PFSK-1 (cell line): Measurements from ENCODE around the gene HLA-DMB.

ENCODE experiments used
- POLR2AphosphoS5 ChIP-seq: IDR thresholded peaks from 2 replicates; pipeline ENCODE4 v1.6.1; 2012; ENCODE audit warnings: low read depth, mild to moderate bottlenecking, control low read depth, low read length, moderate library complexity
- SIN3A ChIP-seq: IDR thresholded peaks from 2 replicates; pipeline ENCODE4 v1.6.1; 2012; ENCODE audit warnings: mild to moderate bottlenecking, low read length, moderate library complexity, borderline replicate concordance; ENCODE audit not compliant: insufficient read depth
- TAF1 ChIP-seq: IDR thresholded peaks from 2 replicates; pipeline ENCODE4 v1.6.1; 2012; ENCODE audit warnings: low read length, control low read depth, borderline replicate concordance; ENCODE audit not compliant: insufficient read depth
- TF ChIP-seq, protein P1 (sequence below), 2 experiments: IDR thresholded peaks; 2 replicates each; pipeline versions ENCODE4 v1.6.1 to v1.8.0; 2011 to 2012; ENCODE audit warnings: low read depth in 2 of 2, low read length in 2 of 2, control low read depth in 1 of 2, inconsistent platforms in 1 of 2, mild to moderate bottlenecking in 1 of 2, moderate library complexity in 1 of 2; ENCODE audit not compliant: insufficient read depth in 1 of 2

- TF ChIP-seq POLR2AphosphoS5 (no peak), SIN3A (no peak), TAF1 (no peak)
- TF ChIP-seq, protein P1, sequence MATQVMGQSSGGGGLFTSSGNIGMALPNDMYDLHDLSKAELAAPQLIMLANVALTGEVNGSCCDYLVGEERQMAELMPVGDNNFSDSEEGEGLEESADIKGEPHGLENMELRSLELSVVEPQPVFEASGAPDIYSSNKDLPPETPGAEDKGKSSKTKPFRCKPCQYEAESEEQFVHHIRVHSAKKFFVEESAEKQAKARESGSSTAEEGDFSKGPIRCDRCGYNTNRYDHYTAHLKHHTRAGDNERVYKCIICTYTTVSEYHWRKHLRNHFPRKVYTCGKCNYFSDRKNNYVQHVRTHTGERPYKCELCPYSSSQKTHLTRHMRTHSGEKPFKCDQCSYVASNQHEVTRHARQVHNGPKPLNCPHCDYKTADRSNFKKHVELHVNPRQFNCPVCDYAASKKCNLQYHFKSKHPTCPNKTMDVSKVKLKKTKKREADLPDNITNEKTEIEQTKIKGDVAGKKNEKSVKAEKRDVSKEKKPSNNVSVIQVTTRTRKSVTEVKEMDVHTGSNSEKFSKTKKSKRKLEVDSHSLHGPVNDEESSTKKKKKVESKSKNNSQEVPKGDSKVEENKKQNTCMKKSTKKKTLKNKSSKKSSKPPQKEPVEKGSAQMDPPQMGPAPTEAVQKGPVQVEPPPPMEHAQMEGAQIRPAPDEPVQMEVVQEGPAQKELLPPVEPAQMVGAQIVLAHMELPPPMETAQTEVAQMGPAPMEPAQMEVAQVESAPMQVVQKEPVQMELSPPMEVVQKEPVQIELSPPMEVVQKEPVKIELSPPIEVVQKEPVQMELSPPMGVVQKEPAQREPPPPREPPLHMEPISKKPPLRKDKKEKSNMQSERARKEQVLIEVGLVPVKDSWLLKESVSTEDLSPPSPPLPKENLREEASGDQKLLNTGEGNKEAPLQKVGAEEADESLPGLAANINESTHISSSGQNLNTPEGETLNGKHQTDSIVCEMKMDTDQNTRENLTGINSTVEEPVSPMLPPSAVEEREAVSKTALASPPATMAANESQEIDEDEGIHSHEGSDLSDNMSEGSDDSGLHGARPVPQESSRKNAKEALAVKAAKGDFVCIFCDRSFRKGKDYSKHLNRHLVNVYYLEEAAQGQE (IDR thresholded peaks at IDR 0.05; ENCODE audit: insufficient read depth in 1 of 2, low read depth in 2 of 2, low read length in 2 of 2): no peak
These were observed 14.4 kb upstream of the HLA-DMB start for GRCh38 chr6:32954986-32955802.
